HT1080 (cell line): ENCODE measurements around the gene RP9. TPM values are rescaled to one million over a fixed set of nuclear protein-coding genes. Genes with fewer than 3 reads are reported as not detected.
A peak's percentile ranks its signal among the peaks of the same experiment; 100 is the strongest.

Source experiments
- DNase-seq: peaks from one replicate; pipeline ENCODE4 v3.0.0-alpha.2; 2015; ENCODE audit warnings: low read depth
- polyA plus RNA-seq, 2 experiments: library from polyadenylated mRNA; depleted of rRNA; stranded (reverse); fragments of >200 nt; gene quantifications; 2 replicates each; pipeline ENCODE4 v1.2.3, GENCODE V29; 2015
- total RNA-seq: library from RNA; depleted of rRNA; stranded (reverse); fragments of >200 nt; shearing (Covaris generic); gene quantifications from 2 replicates; pipeline ENCODE4 v1.2.3, GENCODE V29; 2014; rRNA removed

Gene RP9
- 33.8 and 34.9 TPM in 2 replicates for total RNA-seq
- 15.9 and 17.3 TPM in 2 replicates for polyA plus RNA-seq (2015; cell fraction: cytosol; rRNA removed)
- polyA plus RNA-seq (2015; cell fraction: nucleus; rRNA removed) = 7.9 and 13.7 TPM in 2 replicates

- DNase-seq = peak; percentile 63
Observed at GRCh38 chr7:33109005-33109757, at the start of gene RP9. RP9 (minus strand) TSS chr7:33109404; CDS start chr7:33109372, 32 bp downstream.

GRCh38 chr7:33157781-33158180 lies 48.6 kb upstream of the RP9 start:
- DNase-seq = no peak

DNA sequence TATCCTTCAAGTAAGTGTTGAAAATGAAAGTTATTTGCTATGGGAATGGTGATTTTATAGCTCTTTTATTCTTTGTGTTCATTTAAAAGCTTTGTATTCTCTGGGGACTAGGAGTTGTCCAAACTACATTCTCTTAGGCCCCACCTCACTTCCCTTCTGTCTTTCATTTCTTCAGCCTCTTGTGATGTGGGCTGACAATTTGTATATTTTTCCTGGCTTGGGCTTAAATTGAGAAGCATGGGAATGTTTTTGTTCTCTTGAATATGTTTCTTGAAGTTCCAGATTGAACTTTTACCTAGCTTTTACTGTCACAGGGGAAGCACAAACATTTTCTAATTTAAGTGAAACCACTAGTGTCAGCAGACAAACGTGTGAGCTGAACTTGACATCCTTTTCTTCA lies 48.1 kb upstream of the RP9 start:
- DNase-seq = no peak

DNA sequence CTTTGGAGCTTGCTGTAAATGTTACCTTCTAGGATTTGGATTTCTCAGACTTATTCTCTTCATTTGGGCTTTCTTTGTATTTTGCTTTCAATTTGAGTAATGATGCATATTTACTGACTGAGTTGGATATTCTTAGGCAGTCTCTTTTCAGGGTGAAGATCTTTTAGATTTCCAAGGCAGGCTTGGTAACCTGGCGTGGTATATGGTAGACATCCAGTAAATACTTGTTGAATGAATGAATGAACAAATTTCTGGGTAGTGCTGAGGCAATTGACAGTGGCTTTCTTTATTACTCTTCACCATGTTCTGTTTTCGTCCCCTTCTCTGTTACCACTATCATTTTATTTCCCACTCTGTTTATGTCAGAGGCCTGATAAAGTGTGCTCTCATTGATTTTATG lies 47.2 kb upstream of the RP9 start:
- no peak for DNase-seq

DNA sequence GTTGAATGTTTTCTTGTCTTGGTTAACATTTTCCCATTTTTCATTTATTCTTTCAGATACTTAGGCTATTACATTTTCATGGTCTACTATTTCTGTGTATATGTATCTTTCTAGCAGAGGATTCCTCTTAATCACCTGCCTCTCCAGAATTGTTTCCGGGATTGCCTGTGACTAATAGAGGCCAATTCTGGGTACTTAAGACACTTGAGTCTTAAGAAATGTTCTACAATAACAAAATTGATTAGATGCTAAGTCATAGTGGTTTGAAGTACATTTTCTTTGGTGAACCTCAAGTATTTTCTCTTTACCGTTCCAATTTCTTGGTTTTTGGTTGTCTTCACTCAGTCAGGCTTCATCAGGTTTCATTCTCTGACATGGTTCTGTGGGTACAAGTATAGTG lies 46.6 kb upstream of the RP9 start:
- DNase-seq = peak; percentile 64

DNA sequence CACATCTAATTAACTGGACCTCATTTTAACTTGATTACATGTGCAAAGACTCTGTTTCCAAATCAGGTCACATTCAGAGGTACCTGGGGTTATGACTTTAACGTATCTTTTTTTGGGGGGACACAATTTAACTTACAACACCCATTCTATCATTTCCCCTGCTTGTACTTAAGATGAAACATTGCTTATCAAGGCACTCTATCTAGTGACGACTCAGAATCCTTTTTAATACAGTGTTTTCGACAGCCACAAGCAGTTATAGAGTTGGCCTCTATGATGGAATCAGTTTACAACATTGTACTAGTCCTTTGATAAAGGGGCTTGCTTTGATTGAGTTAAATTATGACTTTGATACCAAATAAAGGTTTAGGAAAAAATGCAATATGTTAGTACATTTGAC lies 42.9 kb upstream of the RP9 start:
- no peak for DNase-seq

DNA sequence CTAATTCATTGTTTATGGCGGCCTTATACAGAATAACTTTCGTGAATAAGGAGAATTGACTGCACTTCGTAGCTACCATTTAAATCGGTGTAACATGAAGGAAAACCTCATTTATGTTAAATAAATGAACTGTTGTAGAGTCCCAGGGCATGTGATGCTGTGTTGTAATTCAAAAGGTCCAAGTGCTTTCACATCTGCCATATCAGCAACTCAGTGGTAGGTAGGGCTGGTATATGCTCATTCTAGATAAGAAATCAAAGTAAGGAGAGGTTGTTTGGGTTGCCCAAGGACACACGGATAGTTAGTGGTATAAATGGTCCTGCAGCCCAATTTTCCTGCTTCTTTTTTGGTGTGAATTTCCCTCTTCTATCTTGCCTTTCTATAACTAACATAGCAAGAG lies 36.0 kb upstream of the RP9 start:
- no peak for DNase-seq

DNA sequence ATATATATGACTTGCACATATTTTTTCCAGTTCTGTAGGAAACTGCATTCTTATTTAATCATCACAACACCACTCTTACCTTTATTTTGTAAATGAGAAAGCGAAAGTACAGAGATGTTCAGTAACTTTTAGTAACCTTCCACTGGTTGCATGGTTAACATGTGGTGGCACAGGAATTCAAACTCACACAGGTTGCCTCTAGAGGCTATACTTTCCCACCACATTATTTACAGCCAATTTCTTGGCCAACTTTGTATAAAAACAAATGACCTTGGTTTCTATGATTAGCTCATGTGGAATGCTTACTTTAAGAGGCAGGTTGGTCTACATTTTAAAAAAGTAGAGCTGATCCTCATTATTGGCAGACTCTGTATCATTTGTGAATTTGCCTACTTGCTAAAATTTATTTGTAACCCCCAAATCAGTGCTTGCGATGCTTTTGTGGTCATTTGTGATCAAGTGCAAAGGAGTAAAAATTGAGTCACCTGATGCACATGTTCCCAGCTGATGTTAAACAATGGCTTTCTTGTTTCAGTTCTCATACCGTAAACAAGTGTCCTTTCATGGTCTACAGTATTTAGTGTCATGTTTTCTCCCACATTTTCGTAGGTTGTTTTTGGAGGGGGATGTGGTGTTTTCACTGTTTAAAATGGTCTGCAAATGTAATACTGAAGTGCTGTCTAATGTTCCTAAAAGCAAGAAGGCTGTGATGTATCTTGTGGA lies 35.0 kb upstream of the RP9 start:
- no peak for DNase-seq

- no peak for DNase-seq
Observed at GRCh38 chr7:33142585-33142984, 33.4 kb upstream of the RP9 start.

GRCh38 chr7:33137103-33137502 lies 27.9 kb upstream of the RP9 start:
- no peak for DNase-seq

GRCh38 chr7:33130184-33130583 lies 21.0 kb upstream of the RP9 start:
- no peak for DNase-seq

GRCh38 chr7:33129806-33130153 lies 20.6 kb upstream of the RP9 start:
- DNase-seq = no peak

DNA sequence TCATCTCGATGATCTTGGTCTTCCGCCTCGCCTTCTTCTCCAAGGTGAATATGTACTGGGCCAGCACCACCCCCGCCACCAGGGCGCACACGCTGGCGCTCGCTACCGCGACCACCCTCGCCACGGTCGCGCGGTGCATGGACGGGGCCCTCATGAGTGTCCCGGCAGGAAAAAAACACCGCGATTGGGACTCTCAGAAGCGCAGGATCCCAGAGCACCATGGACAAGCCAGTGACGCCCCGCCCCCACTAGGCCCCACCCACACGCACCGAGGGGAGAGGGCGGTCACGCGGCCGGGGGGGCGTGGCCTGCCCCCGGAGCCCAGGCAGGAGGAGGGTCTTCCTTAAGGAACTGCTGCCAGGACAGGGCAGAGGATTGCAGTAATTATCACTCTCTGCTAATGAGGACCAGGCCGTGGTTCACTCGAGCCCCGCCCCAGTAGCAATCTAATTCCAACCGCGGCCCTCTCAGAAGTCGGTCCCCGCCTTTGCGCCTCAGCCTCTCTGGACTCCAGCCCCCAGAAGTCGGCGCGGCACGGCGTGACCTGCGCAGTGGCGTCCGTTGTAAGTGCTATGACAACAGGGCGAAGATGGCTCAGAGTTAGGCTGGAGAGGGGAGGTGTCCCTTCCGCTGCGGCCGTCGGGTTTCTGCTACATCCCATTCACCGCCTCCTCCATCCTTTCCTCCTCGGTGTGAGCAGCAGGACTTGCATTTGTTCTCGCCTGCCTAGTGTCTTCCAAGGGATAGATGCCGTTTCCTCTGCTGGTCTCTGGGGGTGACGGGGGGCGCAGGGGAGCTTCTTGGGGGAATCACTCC lies 20.0 kb upstream of the RP9 start, which contains the start of gene BBS9:
TSS of gene BBS9 (plus strand) at position 575 of the 816 bp plus-strand sequence. CDS start 16,689 bp downstream, outside the sequence.
- DNase-seq = peak; percentile 94

- DNase-seq = no peak
Observed at GRCh38 chr7:33128631-33128989, 19.4 kb upstream of the RP9 start.

- DNase-seq = no peak
Observed at GRCh38 chr7:33127085-33127484, 17.9 kb upstream of the RP9 start.

- DNase-seq = no peak
Observed at GRCh38 chr7:33118383-33118782, 9.2 kb upstream of the RP9 start.

- no peak for DNase-seq
Observed at GRCh38 chr7:33114976-33115375, 5.8 kb upstream of the RP9 start.

- DNase-seq = no peak
Observed at GRCh38 chr7:33111614-33112013, 2.4 kb upstream of the RP9 start.

DNA sequence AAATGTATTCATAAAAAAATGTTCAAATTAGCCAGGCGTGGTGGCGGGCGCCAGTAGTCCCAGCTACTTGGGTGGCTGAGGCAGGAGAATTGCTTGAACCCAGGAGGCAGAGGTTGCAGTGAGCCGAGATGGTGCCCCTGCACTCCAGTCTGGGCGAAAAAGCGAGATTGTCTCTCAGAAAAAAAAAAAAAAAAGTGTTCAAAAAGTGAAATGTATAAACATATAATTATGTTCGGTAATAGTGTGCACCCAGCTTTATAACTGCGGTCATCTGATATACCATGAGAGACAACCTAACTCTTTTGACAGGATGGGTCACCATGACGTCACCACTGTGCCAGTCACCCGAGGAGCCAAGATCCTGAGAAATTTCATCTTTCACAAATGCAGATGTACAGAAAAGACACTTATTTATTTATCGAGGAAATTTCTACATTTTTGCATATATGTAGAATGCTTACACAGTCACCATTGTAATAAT lies 594 bp upstream of the RP9 start:
- peak; percentile 40 for DNase-seq

GRCh38 chr7:33108554-33109004 lies 625 bp downstream of the RP9 start:
- peak; percentile 18 for DNase-seq
